Neural cell (in vitro differentiated cells): ENCODE measurements around the gene ZNF687. TPM values are rescaled to one million over a fixed set of nuclear protein-coding genes. Genes with fewer than 3 reads are reported as not detected.

ENCODE experiments used
- H2AFZ ChIP-seq: fragments of 200-600, 300-800 bp; sonication (generic), shearing (Covaris generic); 2 replicates; pipeline ENCODE4 v1.6.0; 2014; ENCODE audit warnings: low read depth, mild to moderate bottlenecking, antibody characterized with exemption, low read length, moderate library complexity
- H3F3A ChIP-seq: fragments of 200-600 bp; shearing (Covaris generic); 2 replicates; pipeline ENCODE4 v1.6.1; 2016; ENCODE audit warnings: mild to moderate bottlenecking, moderate library complexity, mixed read lengths, antibody characterized with exemption, low read length; ENCODE audit not compliant: insufficient read depth, poor library complexity, severe bottlenecking
- H3K27ac ChIP-seq: fragments of 200-600, 300-800 bp; sonication (generic), shearing (Covaris generic); 2 replicates; pipeline ENCODE4 v1.5.1; 2014; ENCODE audit warnings: mild to moderate bottlenecking, low read length, moderate library complexity
- H3K27me3 ChIP-seq: fragments of 300-800, 200-600 bp; sonication (generic), shearing (Covaris generic); 2 replicates; pipeline ENCODE4 v1.6.0; 2014; ENCODE audit warnings: mild to moderate bottlenecking, low read depth, low read length, moderate library complexity; ENCODE audit not compliant: insufficient read depth
- H3K36me3 ChIP-seq: fragments of 300-800, 200-600 bp; sonication (generic), shearing (Covaris generic); 2 replicates; pipeline ENCODE4 v1.5.1; 2014; ENCODE audit warnings: mild to moderate bottlenecking, antibody characterized with exemption, low read length, moderate library complexity; ENCODE audit not compliant: insufficient read depth
- H3K4me2 ChIP-seq: fragments of 300-800, 200-600 bp; sonication (generic), shearing (Covaris generic); 2 replicates; pipeline ENCODE4 v1.6.0; 2014; ENCODE audit warnings: mild to moderate bottlenecking, low read length
- H3K4me3 ChIP-seq: fragments of 300-800, 200-600 bp; sonication (generic), shearing (Covaris generic); 2 replicates; pipeline ENCODE4 v1.5.1; 2014; ENCODE audit warnings: mild to moderate bottlenecking, low read length, moderate library complexity
- H3K79me2 ChIP-seq: fragments of 200-600 bp; shearing (Covaris generic); replicated peaks from 2 replicates; pipeline ENCODE4 v1.6.0; 2014; ENCODE audit warnings: mild to moderate bottlenecking, low read length, moderate library complexity; ENCODE audit not compliant: insufficient read depth
- H3K9ac ChIP-seq: fragments of 300-800, 200-600 bp; sonication (generic), shearing (Covaris generic); 2 replicates; pipeline ENCODE4 v1.6.1; 2016; ENCODE audit warnings: mild to moderate bottlenecking, low read length, mixed read lengths
- H3K9me2 ChIP-seq: fragments of 200-600 bp; shearing (Covaris generic); 2 replicates; pipeline ENCODE4 v1.6.1; 2016; ENCODE audit warnings: mild to moderate bottlenecking, low read length, mixed read lengths; ENCODE audit not compliant: insufficient read depth
- H3K9me3 ChIP-seq: fragments of 200-600, 300-800 bp; sonication (generic), shearing (Covaris generic); 2 replicates; pipeline ENCODE4 v1.6.1; 2016; ENCODE audit warnings: mild to moderate bottlenecking, mixed run types, low read length, moderate library complexity, mixed read lengths
- H4K20me1 ChIP-seq: fragments of 200-600 bp; shearing (Covaris generic); 2 replicates; pipeline ENCODE4 v1.6.1; 2016; ENCODE audit warnings: mild to moderate bottlenecking, mixed run types; ENCODE audit not compliant: insufficient read depth
- CTCF ChIP-seq: fragments of 450-650 bp; IDR thresholded peaks from 2 replicates; pipeline ENCODE4 v1.5.1; 2014; ENCODE audit warnings: antibody characterized with exemption, mild to moderate bottlenecking, moderate library complexity; ENCODE audit not compliant: poor library complexity, severe bottlenecking
- EP300 ChIP-seq: fragments of 450-650 bp; conservative IDR thresholded peaks from 2 replicates; pipeline ENCODE4 v1.6.1; 2014; ENCODE audit warnings: antibody characterized with exemption, mild to moderate bottlenecking, moderate library complexity; ENCODE audit not compliant: poor library complexity, severe bottlenecking
- EZH2 ChIP-seq: fragments of 200-600, 300-800 bp; shearing (Covaris generic), sonication (generic); IDR thresholded peaks from 2 replicates; pipeline ENCODE4 v1.6.1; 2014; ENCODE audit warnings: antibody characterized with exemption, low read length, borderline replicate concordance, mild to moderate bottlenecking; ENCODE audit not compliant: insufficient read depth, poor library complexity, severe bottlenecking
- MXI1 ChIP-seq: fragments of 450-650 bp; conservative IDR thresholded peaks from 2 replicates; pipeline ENCODE4 v1.6.1; 2014; ENCODE audit warnings: antibody characterized with exemption, mild to moderate bottlenecking; ENCODE audit not compliant: poor library complexity, severe bottlenecking
- POLR2AphosphoS5 ChIP-seq: IDR thresholded peaks from 2 replicates; pipeline ENCODE4 v1.6.1; 2012
- RAD21 ChIP-seq: fragments of 450-650 bp; conservative IDR thresholded peaks from 2 replicates; pipeline ENCODE4 v1.6.1; 2014; ENCODE audit warnings: antibody characterized with exemption, mild to moderate bottlenecking, moderate library complexity
- REST ChIP-seq: IDR thresholded peaks from 2 replicates; pipeline ENCODE4 v1.6.1; 2012; ENCODE audit warnings: borderline replicate concordance
- SMC3 ChIP-seq: fragments of 450-650 bp; conservative IDR thresholded peaks from 2 replicates; pipeline ENCODE4 v1.6.1; 2014; ENCODE audit warnings: antibody characterized with exemption, mild to moderate bottlenecking, moderate library complexity; ENCODE audit not compliant: poor library complexity
- TAF1 ChIP-seq: IDR thresholded peaks from 2 replicates; pipeline ENCODE4 v1.6.1; 2012; ENCODE audit warnings: low read depth
- polyA plus RNA-seq: library from polyadenylated mRNA; depleted of rRNA; stranded (reverse); fragments of >200 nt; gene quantifications from 2 replicates; pipeline ENCODE4 v1.2.3, GENCODE V29; 2014

Gene ZNF687
- polyA plus RNA-seq, 1 donor from 2014 or later, result 6.9 TPM

DNA sequence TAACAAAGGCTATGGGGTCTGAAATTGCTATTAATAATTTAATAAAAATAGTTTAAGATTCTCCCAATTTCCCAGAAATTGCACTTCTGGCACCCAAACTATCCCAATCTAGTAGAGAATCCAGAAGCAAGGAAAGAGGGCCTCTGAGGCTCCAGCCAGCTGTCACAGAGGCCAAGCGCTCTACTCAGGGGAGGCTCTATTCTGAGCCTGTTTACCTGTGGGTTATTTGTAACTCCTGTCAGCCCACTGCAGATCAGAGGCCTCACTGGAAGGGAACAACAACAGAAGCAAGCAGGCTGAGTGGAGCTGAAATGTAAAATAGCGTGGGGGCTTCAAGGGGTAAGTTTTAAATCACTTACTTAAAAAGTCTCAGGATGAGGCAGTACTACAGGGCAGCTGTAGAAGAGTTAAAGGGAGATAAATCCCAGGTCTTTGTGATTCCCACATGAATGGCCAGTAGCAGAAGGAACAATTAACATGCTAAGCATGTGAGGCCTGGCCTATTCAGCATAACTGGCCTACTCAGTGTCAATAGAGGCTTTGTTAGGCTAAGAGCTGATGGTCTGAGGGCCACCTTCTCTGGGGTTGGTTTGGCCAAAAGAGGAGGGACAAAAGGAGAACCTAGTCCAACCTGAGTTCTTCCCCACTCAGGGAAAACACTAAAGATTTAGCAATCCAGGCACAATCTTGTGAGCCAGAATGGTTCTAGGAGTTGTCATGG, 12.8 kb downstream of the ZNF687 start:
- no peak overlapping the region for H3K4me3 ChIP-seq
- no peaks in the 10 kb centered on the region for H3K79me2 ChIP-seq
- H3F3A ChIP-seq, result no peaks in the 10 kb centered on the region
- H3K4me2 ChIP-seq, result no peak overlapping the region
- no peaks in the 10 kb centered on the region for H4K20me1 ChIP-seq
- no peak for TF ChIP-seq POLR2AphosphoS5
- TF ChIP-seq EZH2, result no peak
- no peak for TF ChIP-seq CTCF
- TF ChIP-seq RAD21, result no peak
- no peak for TF ChIP-seq EP300
- no peak for TF ChIP-seq TAF1
- TF ChIP-seq SMC3, result no peak
- no peak for TF ChIP-seq MXI1
- no peak for TF ChIP-seq REST
- no peak overlapping the region for H3K9ac ChIP-seq
- no peaks in the 10 kb centered on the region for H3K9me2 ChIP-seq
- H3K27ac ChIP-seq, result no peak overlapping the region
- H2AFZ ChIP-seq, result no peak overlapping the region
- H3K36me3 ChIP-seq, result peaks cover 8% of the 10 kb centered on the region
- no peaks in the 10 kb centered on the region for H3K27me3 ChIP-seq
- no peaks in the 10 kb centered on the region for H3K9me3 ChIP-seq

- H3K36me3 ChIP-seq, result peaks cover 10% of the 10 kb centered on the region
- H3K4me3 ChIP-seq, result no peak overlapping the region
- H3K79me2 ChIP-seq, result no peaks in the 10 kb centered on the region
- TF ChIP-seq REST (no peak), SMC3 (no peak), RAD21 (no peak), EZH2 (no peak), MXI1 (no peak), TAF1 (no peak), POLR2AphosphoS5 (no peak), EP300 (no peak), CTCF (no peak)
- H4K20me1 ChIP-seq, result no peaks in the 10 kb centered on the region
- H3F3A ChIP-seq, result no peaks in the 10 kb centered on the region
- H3K9me3 ChIP-seq, result no peaks in the 10 kb centered on the region
- H3K27ac ChIP-seq, result no peak overlapping the region
- no peaks in the 10 kb centered on the region for H3K9me2 ChIP-seq
- H3K9ac ChIP-seq, result no peak overlapping the region
- H2AFZ ChIP-seq, result no peak overlapping the region
- H3K27me3 ChIP-seq, result no peaks in the 10 kb centered on the region
- H3K4me2 ChIP-seq, result no peak overlapping the region
These were observed 27.8 kb downstream of the ZNF687 start for GRCh38 chr1:151309811-151310323.
